H9 (cell line): ENCODE results near the gene NBEAL2. TPM values are rescaled to one million over a fixed set of nuclear protein-coding genes. Genes with fewer than 3 reads are reported as not detected.

ENCODE experiments used
- DNase-seq: peaks from one replicate; pipeline ENCODE4 v3.0.0-alpha.2; 2017
- H2AFZ ChIP-seq: one replicate; pipeline ENCODE4 v1.6.1; 2013; ENCODE audit warnings: mild to moderate bottlenecking, low read length, control low read depth, moderate library complexity
- H2AK5ac ChIP-seq: 2 replicates; pipeline ENCODE4 v1.6.1; 2013; ENCODE audit warnings: low read length, control low read depth, mixed read lengths; ENCODE audit not compliant: insufficient read length
- H2BK120ac ChIP-seq: one replicate; pipeline ENCODE4 v1.6.1; 2013; ENCODE audit warnings: low read depth, mild to moderate bottlenecking, low read length, control low read depth, inconsistent platforms; ENCODE audit not compliant: poor library complexity, severe bottlenecking
- H2BK12ac ChIP-seq: 2 replicates; pipeline ENCODE4 v1.6.1; 2013; ENCODE audit warnings: low read length, control low read depth, mixed read lengths, low read depth; ENCODE audit not compliant: insufficient read length
- H2BK15ac ChIP-seq: 2 replicates; pipeline ENCODE4 v1.6.1; 2013; ENCODE audit warnings: low read depth, low read length, control low read depth
- H2BK20ac ChIP-seq: one replicate; pipeline ENCODE4 v1.6.1; 2013; ENCODE audit warnings: low read depth, mild to moderate bottlenecking, low read length, control low read depth, inconsistent platforms; ENCODE audit not compliant: poor library complexity, severe bottlenecking
- H2BK5ac ChIP-seq: 2 replicates; pipeline ENCODE4 v1.6.1; 2013; ENCODE audit warnings: low read length, control low read depth, mixed read lengths; ENCODE audit not compliant: insufficient read length
- H3K14ac ChIP-seq: 2 replicates; pipeline ENCODE4 v1.6.1; 2013; ENCODE audit warnings: low read length, control low read depth; ENCODE audit not compliant: insufficient read depth
- H3K18ac ChIP-seq: 2 replicates; pipeline ENCODE4 v1.6.1; 2013; ENCODE audit warnings: low read depth, mild to moderate bottlenecking, mixed read lengths, low read length, control low read depth; ENCODE audit not compliant: insufficient read length
- H3K23ac ChIP-seq: 2 replicates; pipeline ENCODE4 v1.6.1; 2013; ENCODE audit warnings: low read length, control low read depth, mixed read lengths, low read depth; ENCODE audit not compliant: insufficient read length
- H3K23me2 ChIP-seq: 2 replicates; pipeline ENCODE4 v1.6.1; 2013; ENCODE audit warnings: low read depth, mild to moderate bottlenecking, mixed read lengths, low read length, control low read depth; ENCODE audit not compliant: insufficient read length, poor library complexity, severe bottlenecking
- H3K27ac ChIP-seq: 2 replicates; pipeline ENCODE4 v1.5.1; 2013; ENCODE audit warnings: low read length, control low read depth, mixed read lengths, low read depth; ENCODE audit not compliant: insufficient read length
- H3K27me3 ChIP-seq: 2 replicates; pipeline ENCODE4 v1.6.1; 2013; ENCODE audit warnings: low read length, control low read depth, inconsistent platforms; ENCODE audit not compliant: insufficient read depth
- H3K4ac ChIP-seq: 2 replicates; pipeline ENCODE4 v1.6.1; 2013; ENCODE audit warnings: low read depth, mild to moderate bottlenecking, control low read depth, inconsistent platforms, low read length, moderate library complexity
- H3K4me1 ChIP-seq: 2 replicates; pipeline ENCODE4 v1.6.1; 2013; ENCODE audit warnings: low read length, control low read depth, inconsistent platforms; ENCODE audit not compliant: insufficient read depth
- H3K4me2 ChIP-seq: 2 replicates; pipeline ENCODE4 v1.6.1; 2013; ENCODE audit warnings: low read length, control low read depth, mixed read lengths; ENCODE audit not compliant: insufficient read length, insufficient read depth
- H3K56ac ChIP-seq: 2 replicates; pipeline ENCODE4 v1.6.1; 2013; ENCODE audit warnings: low read depth, mild to moderate bottlenecking, mixed read lengths, low read length, control low read depth; ENCODE audit not compliant: insufficient read length
- H3K79me1 ChIP-seq: 2 replicates; pipeline ENCODE4 v1.6.1; 2013; ENCODE audit warnings: low read depth, mild to moderate bottlenecking, moderate library complexity, low read length, control low read depth, inconsistent platforms; ENCODE audit not compliant: insufficient read depth, poor library complexity, severe bottlenecking
- H3K79me2 ChIP-seq: 2 replicates; pipeline ENCODE4 v1.6.1; 2013; ENCODE audit warnings: low read length, control low read depth, inconsistent platforms; ENCODE audit not compliant: insufficient read depth
- H3K9ac ChIP-seq: 2 replicates; pipeline ENCODE4 v1.6.1; 2013; ENCODE audit warnings: low read length, control low read depth, mixed read lengths; ENCODE audit not compliant: insufficient read length; ENCODE audit errors: extremely low read depth
- H3K9me3 ChIP-seq: one replicate; pipeline ENCODE4 v1.6.1; 2013; ENCODE audit warnings: low read depth, low read length, inconsistent platforms; ENCODE audit not compliant: control insufficient read depth
- H3T11ph ChIP-seq: one replicate; pipeline ENCODE4 v1.6.1; 2013; ENCODE audit warnings: mild to moderate bottlenecking, low read length, control low read depth, inconsistent platforms
- H4K20me1 ChIP-seq: one replicate; pipeline ENCODE4 v1.6.1; 2013; ENCODE audit not compliant: control insufficient read depth, insufficient read length, insufficient read depth
- H4K5ac ChIP-seq: 2 replicates; pipeline ENCODE4 v1.6.1; 2013; ENCODE audit warnings: low read depth, mild to moderate bottlenecking, mixed read lengths, low read length, control low read depth; ENCODE audit not compliant: insufficient read length
- H4K8ac ChIP-seq: replicated peaks from 2 replicates; pipeline ENCODE4 v1.6.1; 2013; ENCODE audit warnings: low read length, control low read depth, mixed read lengths, low read depth; ENCODE audit not compliant: insufficient read length
- H4K91ac ChIP-seq: 2 replicates; pipeline ENCODE4 v1.6.1; 2013; ENCODE audit warnings: low read depth, mild to moderate bottlenecking, moderate library complexity, mixed read lengths, low read length, control low read depth; ENCODE audit not compliant: insufficient read length
- H3K27ac Mint-ChIP-seq, 3 experiments: 2 replicates in 2 of 3; 3 replicates in 1 of 3; pipeline ENCODE4 v1.8.0; 2020 to 2021; ENCODE audit warnings: mixed read lengths in 3 of 3, mild to moderate bottlenecking in 1 of 3, moderate library complexity in 1 of 3
- H3K27me3 Mint-ChIP-seq: 2 replicates; pipeline ENCODE4 v1.8.0; 2021; ENCODE audit warnings: low read depth, mild to moderate bottlenecking, moderate library complexity, mixed read lengths
- H3K36me3 Mint-ChIP-seq, 3 experiments: 2 replicates in 2 of 3; 3 replicates in 1 of 3; pipeline ENCODE4 v1.8.0; 2020 to 2021; ENCODE audit warnings: low read depth in 3 of 3, mixed read lengths in 3 of 3; ENCODE audit not compliant: insufficient read depth in 1 of 3
- H3K4me1 Mint-ChIP-seq, 2 experiments: 2 replicates each; pipeline ENCODE4 v1.8.0; 2020; ENCODE audit warnings: mixed read lengths in 2 of 2
- H3K4me3 Mint-ChIP-seq, 2 experiments: 2 replicates in 1 of 2; 3 replicates in 1 of 2; pipeline ENCODE4 v1.8.0; 2020 to 2021; ENCODE audit warnings: mild to moderate bottlenecking in 2 of 2, mixed read lengths in 2 of 2, moderate library complexity in 1 of 2
- H3K9me3 Mint-ChIP-seq, 2 experiments: 2 replicates in 1 of 2; 3 replicates in 1 of 2; pipeline ENCODE4 v1.8.0; 2020; ENCODE audit warnings: mild to moderate bottlenecking in 2 of 2, mixed read lengths in 2 of 2, moderate library complexity in 1 of 2
- WGBS: extraction: QIAGEN DNeasy Blood & Tissue Kit; methylation state at CpG from one replicate; pipeline ENCODE4 v1.1.7; 2013; ENCODE audit warnings: missing lambda C conversion rate, low lambda C conversion rate, mixed read lengths; ENCODE audit not compliant: insufficient read length; ENCODE audit errors: extremely low coverage; 5-methylcytosine and 5-hydroxymethylcytosine counted together
- total RNA-seq: library from RNA; stranded (reverse); gene quantifications from 2 replicates; pipeline ENCODE4 v1.2.1, GENCODE V29; 2021
- TF ChIP-seq, protein P1 (sequence below): fragments of 200-600 bp; sonication (generic); conservative IDR thresholded peaks from 3 replicates; pipeline ENCODE4 v1.8.0; 2021; ENCODE audit warnings: antibody characterized with exemption, mild to moderate bottlenecking

Gene NBEAL2
- total RNA-seq, 1 experiment from 2014 or later = 52.1 TPM

DNA sequence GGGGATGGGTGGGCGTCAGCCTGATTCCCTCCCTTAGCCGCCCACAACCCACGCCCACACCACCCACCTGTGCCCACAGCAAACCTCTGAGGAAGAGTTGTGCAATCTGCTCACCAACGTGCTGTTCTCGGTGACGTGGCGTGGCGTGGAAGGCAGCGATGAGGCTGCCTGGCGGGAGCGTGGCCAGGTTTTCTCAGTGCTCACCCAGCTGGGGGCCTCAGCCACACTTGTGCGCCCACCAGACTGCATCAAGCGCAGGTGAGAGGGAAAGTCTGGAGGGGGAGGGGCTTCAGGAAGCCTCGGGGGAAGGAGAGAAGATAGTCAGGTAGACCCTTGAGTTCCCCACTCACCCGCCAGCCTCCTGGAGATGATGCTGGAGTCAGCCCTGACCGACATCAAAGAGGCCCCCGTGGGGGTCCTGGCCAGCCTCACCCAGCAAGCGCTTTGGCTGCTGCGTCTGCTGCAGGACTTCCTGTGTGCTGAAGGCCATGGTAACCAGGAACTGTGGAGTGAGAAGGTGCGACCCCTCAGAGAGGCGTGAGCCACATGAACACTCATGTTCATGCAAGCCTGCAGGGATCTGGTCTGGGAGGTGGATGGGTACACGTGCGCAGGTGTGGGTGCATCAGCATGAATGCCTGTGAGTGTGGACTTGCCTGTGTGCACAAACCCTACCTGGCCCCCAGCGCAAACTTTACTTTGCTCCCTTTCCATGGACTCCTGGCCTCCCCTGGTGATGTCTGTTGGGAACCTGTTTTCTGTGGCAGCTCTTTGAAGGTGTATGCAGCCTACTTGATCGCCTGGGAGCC, 21.7 kb downstream of the NBEAL2 start:
- H3K9me3 Mint-ChIP-seq = no peaks in the 10 kb centered on the region; a peak in 1 of 5 replicates
- H3K4me3 Mint-ChIP-seq = no peak overlapping the region
- Histone ChIP-seq H3K4me1 (no peaks in the 10 kb centered on the region), H3K27me3 (no peaks in the 10 kb centered on the region), H3K79me2 (no peaks in the 10 kb centered on the region), H4K91ac (no peak overlapping the region), H2AFZ (no peak overlapping the region), H3K23ac (no peak overlapping the region), H2AK5ac (no peak overlapping the region), H2BK20ac (no peak overlapping the region), H4K20me1 (no peaks in the 10 kb centered on the region), H3T11ph (no peak overlapping the region), H3K14ac (no peak overlapping the region; the same call in 1 of the 2 replicates), H3K4ac (no peak overlapping the region), H2BK5ac (no peak overlapping the region), H3K79me1 (no peaks in the 10 kb centered on the region), H4K5ac (no peak overlapping the region), H2BK120ac (no peak overlapping the region), H3K27ac (no peak overlapping the region), H3K9ac (no peak overlapping the region), H3K56ac (no peak overlapping the region), H4K8ac (no peak overlapping the region), H3K23me2 (no peaks in the 10 kb centered on the region), H3K4me2 (no peak overlapping the region), H3K9me3 (no peaks in the 10 kb centered on the region), H3K18ac (no peak overlapping the region), H2BK12ac (no peak overlapping the region), H2BK15ac (no peak overlapping the region)
- DNase-seq = no peak
- H3K27me3 Mint-ChIP-seq = no peaks in the 10 kb centered on the region
- no CpG with 5 or more reads among the region's 25 CpGs for WGBS
- no peak overlapping the region for H3K27ac Mint-ChIP-seq
- H3K4me1 Mint-ChIP-seq = peaks cover 5 to 8% of the 10 kb centered on the region in 2 experiments
- H3K36me3 Mint-ChIP-seq = peaks cover 22 to 41% (median 39%) of the 10 kb centered on the region in 3 experiments
- TF ChIP-seq, protein P1, sequence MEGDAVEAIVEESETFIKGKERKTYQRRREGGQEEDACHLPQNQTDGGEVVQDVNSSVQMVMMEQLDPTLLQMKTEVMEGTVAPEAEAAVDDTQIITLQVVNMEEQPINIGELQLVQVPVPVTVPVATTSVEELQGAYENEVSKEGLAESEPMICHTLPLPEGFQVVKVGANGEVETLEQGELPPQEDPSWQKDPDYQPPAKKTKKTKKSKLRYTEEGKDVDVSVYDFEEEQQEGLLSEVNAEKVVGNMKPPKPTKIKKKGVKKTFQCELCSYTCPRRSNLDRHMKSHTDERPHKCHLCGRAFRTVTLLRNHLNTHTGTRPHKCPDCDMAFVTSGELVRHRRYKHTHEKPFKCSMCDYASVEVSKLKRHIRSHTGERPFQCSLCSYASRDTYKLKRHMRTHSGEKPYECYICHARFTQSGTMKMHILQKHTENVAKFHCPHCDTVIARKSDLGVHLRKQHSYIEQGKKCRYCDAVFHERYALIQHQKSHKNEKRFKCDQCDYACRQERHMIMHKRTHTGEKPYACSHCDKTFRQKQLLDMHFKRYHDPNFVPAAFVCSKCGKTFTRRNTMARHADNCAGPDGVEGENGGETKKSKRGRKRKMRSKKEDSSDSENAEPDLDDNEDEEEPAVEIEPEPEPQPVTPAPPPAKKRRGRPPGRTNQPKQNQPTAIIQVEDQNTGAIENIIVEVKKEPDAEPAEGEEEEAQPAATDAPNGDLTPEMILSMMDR = no peak
